Osteocyte (in vitro differentiated cells): ENCODE data around the gene ROR2. TPM values are rescaled to one million over a fixed set of nuclear protein-coding genes. Genes with fewer than 3 reads are reported as not detected.

Source experiments
- DNase-seq: peaks from one replicate; pipeline ENCODE4 v3.0.0; 2021; ENCODE audit warnings: mixed read lengths; ENCODE audit not compliant: unreplicated experiment; ENCODE audit errors: extremely low spot score
- H3K27ac Mint-ChIP-seq: one replicate; pipeline ENCODE4 v1.8.0; 2021; ENCODE audit warnings: mild to moderate bottlenecking, mixed read lengths; ENCODE audit not compliant: unreplicated experiment
- H3K27me3 Mint-ChIP-seq: one replicate; pipeline ENCODE4 v1.8.0; 2021; ENCODE audit warnings: mixed read lengths; ENCODE audit not compliant: unreplicated experiment
- H3K36me3 Mint-ChIP-seq: one replicate; pipeline ENCODE4 v1.8.0; 2021; ENCODE audit warnings: mixed read lengths; ENCODE audit not compliant: unreplicated experiment
- H3K4me1 Mint-ChIP-seq: one replicate; pipeline ENCODE4 v1.8.0; 2021; ENCODE audit warnings: mixed read lengths; ENCODE audit not compliant: unreplicated experiment
- H3K4me3 Mint-ChIP-seq: one replicate; pipeline ENCODE4 v1.8.0; 2021; ENCODE audit warnings: mild to moderate bottlenecking, moderate library complexity, mixed read lengths; ENCODE audit not compliant: unreplicated experiment
- H3K9me3 Mint-ChIP-seq: one replicate; pipeline ENCODE4 v1.8.0; 2021; ENCODE audit warnings: mixed read lengths; ENCODE audit not compliant: unreplicated experiment
- total RNA-seq: library from RNA; stranded (reverse); gene quantifications from 2 replicates; pipeline ENCODE4 v1.2.1, GENCODE V29; 2021
- TF ChIP-seq, protein P1 (sequence below): fragments of 200-600 bp; sonication (generic); IDR thresholded peaks from 2 replicates; pipeline ENCODE4 v1.5.0; 2021; ENCODE audit warnings: antibody characterized with exemption, mild to moderate bottlenecking, moderate library complexity

Gene ROR2
- total RNA-seq, 1 donor from 2014 or later, result 48.2 TPM

- Mint-ChIP-seq H3K4me1 (no peaks in the 10 kb centered on the region), H3K27ac (no peak overlapping the region), H3K27me3 (peaks cover 14% of the 10 kb centered on the region), H3K4me3 (no peak overlapping the region), H3K36me3 (no peaks in the 10 kb centered on the region), H3K9me3 (no peaks in the 10 kb centered on the region)
- DNase-seq, result no peak
- TF ChIP-seq, protein P1, sequence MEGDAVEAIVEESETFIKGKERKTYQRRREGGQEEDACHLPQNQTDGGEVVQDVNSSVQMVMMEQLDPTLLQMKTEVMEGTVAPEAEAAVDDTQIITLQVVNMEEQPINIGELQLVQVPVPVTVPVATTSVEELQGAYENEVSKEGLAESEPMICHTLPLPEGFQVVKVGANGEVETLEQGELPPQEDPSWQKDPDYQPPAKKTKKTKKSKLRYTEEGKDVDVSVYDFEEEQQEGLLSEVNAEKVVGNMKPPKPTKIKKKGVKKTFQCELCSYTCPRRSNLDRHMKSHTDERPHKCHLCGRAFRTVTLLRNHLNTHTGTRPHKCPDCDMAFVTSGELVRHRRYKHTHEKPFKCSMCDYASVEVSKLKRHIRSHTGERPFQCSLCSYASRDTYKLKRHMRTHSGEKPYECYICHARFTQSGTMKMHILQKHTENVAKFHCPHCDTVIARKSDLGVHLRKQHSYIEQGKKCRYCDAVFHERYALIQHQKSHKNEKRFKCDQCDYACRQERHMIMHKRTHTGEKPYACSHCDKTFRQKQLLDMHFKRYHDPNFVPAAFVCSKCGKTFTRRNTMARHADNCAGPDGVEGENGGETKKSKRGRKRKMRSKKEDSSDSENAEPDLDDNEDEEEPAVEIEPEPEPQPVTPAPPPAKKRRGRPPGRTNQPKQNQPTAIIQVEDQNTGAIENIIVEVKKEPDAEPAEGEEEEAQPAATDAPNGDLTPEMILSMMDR, result no peak
Observed at GRCh38 chr9:91972711-91973110, 22.7 kb upstream of the ROR2 start.

DNA sequence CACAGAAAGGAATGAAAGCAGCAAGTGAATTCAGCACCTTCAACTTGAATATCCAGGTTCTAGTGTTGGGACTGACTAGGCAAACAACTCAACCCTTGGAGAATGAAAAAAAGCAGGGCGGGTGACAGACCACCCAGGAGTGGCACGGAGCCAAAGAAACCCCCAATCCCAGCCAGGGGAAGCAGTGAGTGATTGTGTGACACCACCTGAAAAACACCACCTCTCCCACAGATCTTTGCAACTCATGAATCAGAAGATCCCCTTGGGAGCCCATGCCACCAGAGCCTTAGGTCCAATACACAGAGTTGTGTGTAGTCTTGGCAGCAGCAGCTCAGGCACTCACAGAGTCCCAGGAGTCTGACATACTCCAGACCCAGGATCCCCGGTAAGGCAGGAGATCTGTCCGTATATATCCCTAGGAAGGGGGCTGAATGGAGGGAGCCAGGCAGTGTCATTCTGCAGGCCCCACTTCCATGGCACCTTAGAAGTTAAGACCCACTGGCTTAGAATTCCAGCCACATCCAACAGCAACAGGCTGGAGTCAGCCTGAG, 22.1 kb upstream of the ROR2 start:
- H3K9me3 Mint-ChIP-seq, result no peaks in the 10 kb centered on the region

DNA sequence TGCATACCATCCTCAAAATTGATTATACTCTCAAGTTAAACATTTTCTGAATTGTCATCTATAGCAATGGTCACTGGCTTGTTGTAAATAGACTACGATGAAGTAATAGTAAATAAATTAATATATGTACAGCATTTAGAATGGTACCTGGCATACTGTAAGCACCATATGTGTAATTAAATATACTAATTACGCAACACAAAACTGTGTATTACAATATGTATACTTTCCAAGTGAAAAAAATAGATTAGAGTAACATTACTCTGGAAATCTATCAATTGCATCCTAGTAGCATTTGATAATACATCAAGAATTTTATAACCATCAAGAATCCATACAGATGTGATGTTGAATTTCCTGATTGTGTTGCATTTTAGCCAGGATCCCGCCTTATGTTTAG, 17.2 kb upstream of the ROR2 start:
- no peaks in the 10 kb centered on the region for H3K36me3 Mint-ChIP-seq
- peaks cover 17% of the 10 kb centered on the region for H3K27me3 Mint-ChIP-seq
- H3K4me1 Mint-ChIP-seq, result no peaks in the 10 kb centered on the region
- TF ChIP-seq, protein P1, result no peak
- H3K4me3 Mint-ChIP-seq, result no peak overlapping the region
- H3K9me3 Mint-ChIP-seq, result no peaks in the 10 kb centered on the region
- no peak for DNase-seq
- H3K27ac Mint-ChIP-seq, result no peak overlapping the region

More for the DNA sequence above, 22.1 kb upstream of the ROR2 start:
- H3K4me1 Mint-ChIP-seq, result no peaks in the 10 kb centered on the region
- no peak overlapping the region for H3K27ac Mint-ChIP-seq
- peaks cover 17% of the 10 kb centered on the region for H3K27me3 Mint-ChIP-seq
- no peak for DNase-seq
- H3K4me3 Mint-ChIP-seq, result no peak overlapping the region
- H3K36me3 Mint-ChIP-seq, result no peaks in the 10 kb centered on the region
- TF ChIP-seq, protein P1, result no peak

- Mint-ChIP-seq H3K27ac (no peak overlapping the region), H3K36me3 (no peaks in the 10 kb centered on the region), H3K4me3 (no peak overlapping the region), H3K9me3 (no peaks in the 10 kb centered on the region), H3K27me3 (peaks cover 17% of the 10 kb centered on the region), H3K4me1 (no peaks in the 10 kb centered on the region)
- TF ChIP-seq, protein P1, result no peak
- no peak for DNase-seq
Observed at GRCh38 chr9:91966503-91966902, 16.5 kb upstream of the ROR2 start.

DNA sequence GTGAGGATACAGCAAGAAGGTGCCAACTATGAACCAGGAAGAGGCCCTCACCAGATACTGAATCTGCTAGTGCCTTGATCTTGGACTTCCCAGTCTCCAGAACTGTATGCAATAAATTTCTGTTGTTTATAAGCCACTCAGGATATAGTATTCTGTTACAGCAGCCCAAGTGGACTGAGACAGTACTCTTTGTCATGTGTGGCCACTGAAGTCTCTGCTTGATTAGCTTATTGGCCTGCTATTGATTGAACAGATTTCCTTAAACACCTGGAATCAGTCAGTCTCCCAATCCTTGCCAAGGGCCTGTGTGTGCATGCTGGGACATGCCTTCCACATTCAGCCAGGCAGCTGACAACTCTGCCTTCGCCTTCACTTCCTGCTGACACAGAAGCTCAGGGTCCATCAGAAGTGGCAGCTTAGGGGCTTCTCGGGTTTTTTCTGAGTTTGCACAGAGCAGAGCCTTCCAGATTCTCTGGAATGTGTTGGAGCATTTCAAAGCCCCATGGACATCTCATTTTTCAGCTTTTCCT, 13.7 kb upstream of the ROR2 start:
- Mint-ChIP-seq H3K4me1 (no peaks in the 10 kb centered on the region), H3K27me3 (peaks cover 12% of the 10 kb centered on the region), H3K4me3 (no peak overlapping the region), H3K9me3 (no peaks in the 10 kb centered on the region), H3K36me3 (no peaks in the 10 kb centered on the region), H3K27ac (no peak overlapping the region)
- TF ChIP-seq, protein P1, result no peak
- DNase-seq, result no peak
